Fibroblast of lung (primary cell): ENCODE results near the gene SPIRE1.

Experiments
- CTCF ChIP-seq, 2 donors: IDR thresholded peaks in 1 of 2; conservative IDR thresholded peaks in 1 of 2; 1 replicate in 1 of 2; 2 replicates in 1 of 2; pipeline ENCODE4 v1.5.1; 2011 to 2012; ENCODE audit warnings: low read length in 2 of 2, control low read depth in 1 of 2, inconsistent platforms in 1 of 2, low read depth in 1 of 2, mild to moderate bottlenecking in 1 of 2
- EZH2 ChIP-seq: IDR thresholded peaks from 2 replicates; pipeline ENCODE4 v1.5.1; 2012; ENCODE audit warnings: low read length, control low read depth, mild to moderate bottlenecking; ENCODE audit errors: missing control alignments

- TF ChIP-seq CTCF (conservative IDR thresholded peaks at IDR 0.05 in 1 of 2, IDR thresholded peaks at IDR 0.05 in 1 of 2; ENCODE audit: low read depth in 1 of 2, low read length in 2 of 2): no peak
- no peak for TF ChIP-seq EZH2
These were observed 43.3 kb upstream of the SPIRE1 start for GRCh38 chr18:12701161-12701560.
